SK-N-SH (cell line): Measurements from ENCODE around the gene PLXNA4. TPM values are rescaled to one million over a fixed set of nuclear protein-coding genes. Genes with fewer than 3 reads are reported as not detected.

Experiments used
- CTCF ChIA-PET: fragments of 300-600, 350-600 bp; formaldehyde crosslinking; extraction: SDS; loops from one replicate; lab custom pipeline; 2021; lab: Yijun Ruan, JAX
- POLR2A ChIA-PET: fragments of 350-600 bp; sonication (Branson Sonifier 250); formaldehyde crosslinking; extraction: SDS; loops from one replicate; lab custom pipeline; 2020; ENCODE audit warnings: antibody characterized with exemption, inconsistent platforms; lab: Yijun Ruan, JAX
- DNase-seq: peaks from one replicate; pipeline ENCODE4 v3.0.0; 2012
- H2AFZ ChIP-seq: fragments of 200-600 bp; sonication (generic); 2 replicates; pipeline ENCODE4 v1.8.1; 2016; ENCODE audit warnings: antibody characterized with exemption, mild to moderate bottlenecking, low read depth
- H3F3A ChIP-seq: fragments of 200-600 bp; sonication (generic); replicated peaks from 2 replicates; pipeline ENCODE3; 2016; ENCODE audit warnings: antibody characterized with exemption, mild to moderate bottlenecking; ENCODE audit not compliant: insufficient read depth
- H3K27ac ChIP-seq, 2 experiments: fragments of 200-500 bp in 1 of 2; fragments of 200-600 bp in 1 of 2; sonication (Bioruptor generic) in 1 of 2; sonication (generic), shearing (Covaris generic) in 1 of 2; 2 replicates each; pipeline versions ENCODE4 v1.5.1 to v1.6.1; 2014 to 2016; ENCODE audit warnings: low read depth in 2 of 2, inconsistent platforms in 1 of 2, low read length in 1 of 2, mild to moderate bottlenecking in 1 of 2, mixed read lengths in 1 of 2
- H3K27me3 ChIP-seq: fragments of 200-600 bp; sonication (generic), shearing (Covaris generic); 2 replicates; pipeline ENCODE4 v1.6.1; 2016; ENCODE audit warnings: mixed run types; ENCODE audit not compliant: insufficient read depth
- H3K36me3 ChIP-seq, 2 experiments: fragments of 200-500 bp in 1 of 2; fragments of 200-600 bp in 1 of 2; sonication (Bioruptor generic) in 1 of 2; sonication (generic) in 1 of 2; replicated peaks in 1 of 2; 2 replicates each; pipeline versions ENCODE3 to v1.5.1; 2014 to 2016; ENCODE audit warnings: low read length in 1 of 2, mild to moderate bottlenecking in 1 of 2; ENCODE audit not compliant: insufficient read depth in 2 of 2, control insufficient read depth in 1 of 2
- H3K4me1 ChIP-seq, 2 experiments: fragments of 200-500 bp in 1 of 2; fragments of 200-600 bp in 1 of 2; sonication (Bioruptor generic) in 1 of 2; sonication (generic), shearing (Covaris generic) in 1 of 2; 2 replicates each; pipeline versions ENCODE4 v1.5.1 to v1.6.1; 2014 to 2016; ENCODE audit warnings: low read depth in 1 of 2, low read length in 1 of 2, mixed run types in 1 of 2; ENCODE audit not compliant: insufficient read depth in 2 of 2, control insufficient read depth in 1 of 2
- H3K4me2 ChIP-seq: fragments of 200-600 bp; sonication (generic), shearing (Covaris generic); 2 replicates; pipeline ENCODE4 v1.6.1; 2017; ENCODE audit warnings: mixed run types
- H3K4me3 ChIP-seq, 2 experiments: fragments of 200-500 bp in 1 of 2; fragments of 200-600 bp in 1 of 2; sonication (Bioruptor generic) in 1 of 2; sonication (generic), shearing (Covaris generic) in 1 of 2; 2 replicates each; pipeline versions ENCODE4 v1.5.1 to v1.8.1; 2014 to 2016; ENCODE audit warnings: low read depth in 2 of 2, inconsistent platforms in 1 of 2, low read length in 1 of 2, mild to moderate bottlenecking in 1 of 2, mixed read lengths in 1 of 2, moderate library complexity in 1 of 2
- H3K79me2 ChIP-seq: fragments of 200-600 bp; sonication (generic); 2 replicates; pipeline ENCODE4 v1.8.1; 2017; ENCODE audit warnings: mild to moderate bottlenecking; ENCODE audit not compliant: insufficient read depth
- H3K9ac ChIP-seq: fragments of 200-600 bp; sonication (generic); 2 replicates; pipeline ENCODE4 v1.6.1; 2017; ENCODE audit warnings: mixed run types
- H3K9me2 ChIP-seq: fragments of 200-600 bp; sonication (generic); 2 replicates; pipeline ENCODE4 v1.6.1; 2017; ENCODE audit warnings: mixed run types
- H3K9me3 ChIP-seq: fragments of 200-600 bp; sonication (generic); 2 replicates; pipeline ENCODE4 v1.6.1; 2017; ENCODE audit warnings: mixed run types, mild to moderate bottlenecking, moderate library complexity
- H4K20me1 ChIP-seq: fragments of 200-600 bp; sonication (generic); 2 replicates; pipeline ENCODE4 v1.6.1; 2017; ENCODE audit warnings: mild to moderate bottlenecking, mixed run types; ENCODE audit not compliant: insufficient read depth
- ELF1 ChIP-seq: IDR thresholded peaks from 2 replicates; pipeline ENCODE4 v1.4.0; 2012
- EP300 ChIP-seq, 2 experiments: IDR thresholded peaks; 2 replicates each; pipeline versions ENCODE4 v1.4.0 to v1.6.1; 2012; ENCODE audit warnings: borderline replicate concordance in 1 of 2, low read depth in 1 of 2, low read length in 1 of 2
- FOSL2 ChIP-seq: IDR thresholded peaks from 2 replicates; pipeline ENCODE4 v1.4.0; 2012; ENCODE audit warnings: low read depth, mild to moderate bottlenecking, moderate library complexity, borderline replicate concordance
- FOXJ3 ChIP-seq: sonication (generic); formaldehyde crosslinking; IDR thresholded peaks from 2 replicates; pipeline ENCODE4 v1.5.1; 2020; ENCODE audit warnings: mild to moderate bottlenecking, missing genetic modification reagents
- FOXM1 ChIP-seq: IDR thresholded peaks from 2 replicates; pipeline ENCODE4 v1.4.0; 2012; ENCODE audit warnings: low read depth, mild to moderate bottlenecking
- JUND ChIP-seq: IDR thresholded peaks from 2 replicates; pipeline ENCODE4 v1.4.0; 2012
- MEF2A ChIP-seq: IDR thresholded peaks from 2 replicates; pipeline ENCODE4 v1.4.0; 2012; ENCODE audit warnings: low read depth, borderline replicate concordance
- MXI1 ChIP-seq: IDR thresholded peaks from 2 replicates; pipeline ENCODE4 v1.6.1; 2012; ENCODE audit warnings: mild to moderate bottlenecking, low read depth, low read length, improper control_type of control experiment
- NFIC ChIP-seq: IDR thresholded peaks from 2 replicates; pipeline ENCODE4 v1.4.0; 2012; ENCODE audit warnings: borderline replicate concordance
- PBX3 ChIP-seq: IDR thresholded peaks from 2 replicates; pipeline ENCODE4; 2012
- RAD21 ChIP-seq: IDR thresholded peaks from 2 replicates; pipeline ENCODE4 v1.6.1; 2012; ENCODE audit warnings: mild to moderate bottlenecking, low read length
- RCOR1 ChIP-seq: fragments of 150-350 bp; IDR thresholded peaks from 2 replicates; pipeline ENCODE4 v1.6.1; 2017; ENCODE audit warnings: antibody characterized with exemption, low read length
- RFX5 ChIP-seq: IDR thresholded peaks from 2 replicates; pipeline ENCODE4 v1.6.1; 2012; ENCODE audit warnings: mild to moderate bottlenecking, improper control_type of control experiment, low read length
- RXRA ChIP-seq: IDR thresholded peaks from 2 replicates; pipeline ENCODE4 v1.4.0; 2012; ENCODE audit warnings: low read depth, mild to moderate bottlenecking, borderline replicate concordance
- SMC3 ChIP-seq: IDR thresholded peaks from 2 replicates; pipeline ENCODE4 v1.6.1; 2012; ENCODE audit warnings: low read depth, low read length, improper control_type of control experiment
- TAF1 ChIP-seq: IDR thresholded peaks from 2 replicates; pipeline ENCODE4 v1.6.1; 2012; ENCODE audit warnings: low read depth, mild to moderate bottlenecking, low read length, moderate library complexity, borderline replicate concordance
- TCF12 ChIP-seq: IDR thresholded peaks from 2 replicates; pipeline ENCODE4 v1.4.0; 2012
- USF1 ChIP-seq: IDR thresholded peaks from 2 replicates; pipeline ENCODE4 v1.4.0; 2012; ENCODE audit warnings: low read depth, borderline replicate concordance
- USF2 ChIP-seq: fragments of 150-350 bp; IDR thresholded peaks from 2 replicates; pipeline ENCODE4 v1.6.1; 2017; ENCODE audit warnings: antibody characterized with exemption, low read length, low read depth, borderline replicate concordance
- ZBTB33 ChIP-seq: IDR thresholded peaks from 2 replicates; pipeline ENCODE4 v1.4.0; 2012; ENCODE audit warnings: low read depth, borderline replicate concordance
- WGBS: methylation state at CpG from one replicate; pipeline ENCODE4 v1.1.6; 2017; ENCODE audit warnings: low lambda C conversion rate; 5-methylcytosine and 5-hydroxymethylcytosine counted together
- polyA plus RNA-seq, 3 experiments: library from polyadenylated mRNA; depleted of rRNA; stranded (reverse); fragments of >200 nt; gene quantifications; 2 replicates each; pipeline ENCODE4 v1.2.3, GENCODE V29; 2012
- TF ChIP-seq, protein P1 (sequence below): fragments of 200-600 bp; sonication (generic); IDR thresholded peaks from 2 replicates; pipeline ENCODE4 v1.6.1; 2017; ENCODE audit warnings: antibody characterized with exemption, mild to moderate bottlenecking, moderate library complexity
- TF ChIP-seq, protein P2 (sequence below): fragments of 150-350 bp; IDR thresholded peaks from 2 replicates; pipeline ENCODE4 v1.6.1; 2016; ENCODE audit warnings: mild to moderate bottlenecking, low read depth, low read length

Gene PLXNA4
- polyA plus RNA-seq, 1 of the 3 experiments (the other 2 are of a cell fraction), result 2.4 TPM

GRCh38 chr7:132095111-132095765, 481.0 kb downstream of the PLXNA4 start:
- H3K36me3 ChIP-seq, result peaks cover 0 to 15% of the 10 kb centered on the region in 2 experiments
- H3K4me3 ChIP-seq, result no peak overlapping the region
- H3K27me3 ChIP-seq, result no peaks in the 10 kb centered on the region
- H2AFZ ChIP-seq, result no peak overlapping the region
- H3K79me2 ChIP-seq, result no peaks in the 10 kb centered on the region
- no peak overlapping the region for H3K9ac ChIP-seq
- no peak overlapping the region for H3K27ac ChIP-seq
- no peaks in the 10 kb centered on the region for H4K20me1 ChIP-seq
- TF ChIP-seq RAD21 (no peak), PBX3 (no peak), MXI1 (no peak), TAF1 (no peak), ELF1 (no peak), FOSL2 (no peak)
- TF ChIP-seq, protein P1, sequence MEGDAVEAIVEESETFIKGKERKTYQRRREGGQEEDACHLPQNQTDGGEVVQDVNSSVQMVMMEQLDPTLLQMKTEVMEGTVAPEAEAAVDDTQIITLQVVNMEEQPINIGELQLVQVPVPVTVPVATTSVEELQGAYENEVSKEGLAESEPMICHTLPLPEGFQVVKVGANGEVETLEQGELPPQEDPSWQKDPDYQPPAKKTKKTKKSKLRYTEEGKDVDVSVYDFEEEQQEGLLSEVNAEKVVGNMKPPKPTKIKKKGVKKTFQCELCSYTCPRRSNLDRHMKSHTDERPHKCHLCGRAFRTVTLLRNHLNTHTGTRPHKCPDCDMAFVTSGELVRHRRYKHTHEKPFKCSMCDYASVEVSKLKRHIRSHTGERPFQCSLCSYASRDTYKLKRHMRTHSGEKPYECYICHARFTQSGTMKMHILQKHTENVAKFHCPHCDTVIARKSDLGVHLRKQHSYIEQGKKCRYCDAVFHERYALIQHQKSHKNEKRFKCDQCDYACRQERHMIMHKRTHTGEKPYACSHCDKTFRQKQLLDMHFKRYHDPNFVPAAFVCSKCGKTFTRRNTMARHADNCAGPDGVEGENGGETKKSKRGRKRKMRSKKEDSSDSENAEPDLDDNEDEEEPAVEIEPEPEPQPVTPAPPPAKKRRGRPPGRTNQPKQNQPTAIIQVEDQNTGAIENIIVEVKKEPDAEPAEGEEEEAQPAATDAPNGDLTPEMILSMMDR, result no peak
- TF ChIP-seq, protein P2, sequence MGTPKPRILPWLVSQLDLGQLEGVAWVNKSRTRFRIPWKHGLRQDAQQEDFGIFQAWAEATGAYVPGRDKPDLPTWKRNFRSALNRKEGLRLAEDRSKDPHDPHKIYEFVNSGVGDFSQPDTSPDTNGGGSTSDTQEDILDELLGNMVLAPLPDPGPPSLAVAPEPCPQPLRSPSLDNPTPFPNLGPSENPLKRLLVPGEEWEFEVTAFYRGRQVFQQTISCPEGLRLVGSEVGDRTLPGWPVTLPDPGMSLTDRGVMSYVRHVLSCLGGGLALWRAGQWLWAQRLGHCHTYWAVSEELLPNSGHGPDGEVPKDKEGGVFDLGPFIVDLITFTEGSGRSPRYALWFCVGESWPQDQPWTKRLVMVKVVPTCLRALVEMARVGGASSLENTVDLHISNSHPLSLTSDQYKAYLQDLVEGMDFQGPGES, result no peak
- 68% methylated on average over 5 of the region's 5 CpGs for WGBS
- H3K4me2 ChIP-seq, result no peak overlapping the region
- DNase-seq, result no peak
- ChIA-PET CTCF (interaction anchor here (1.2 to 2.0 kb wide), 2 partner anchors 8 to 25 kb away, joined by 3 to 6 read pairs; no protein-coding TSS in a partner anchor), POLR2A (no interaction called here)
- no peaks in the 10 kb centered on the region for H3K9me2 ChIP-seq
- H3K9me3 ChIP-seq, result no peaks in the 10 kb centered on the region
- no peaks in the 10 kb centered on the region; a peak in 1 of 4 replicates for H3K4me1 ChIP-seq
- no peaks in the 10 kb centered on the region for H3F3A ChIP-seq

DNA sequence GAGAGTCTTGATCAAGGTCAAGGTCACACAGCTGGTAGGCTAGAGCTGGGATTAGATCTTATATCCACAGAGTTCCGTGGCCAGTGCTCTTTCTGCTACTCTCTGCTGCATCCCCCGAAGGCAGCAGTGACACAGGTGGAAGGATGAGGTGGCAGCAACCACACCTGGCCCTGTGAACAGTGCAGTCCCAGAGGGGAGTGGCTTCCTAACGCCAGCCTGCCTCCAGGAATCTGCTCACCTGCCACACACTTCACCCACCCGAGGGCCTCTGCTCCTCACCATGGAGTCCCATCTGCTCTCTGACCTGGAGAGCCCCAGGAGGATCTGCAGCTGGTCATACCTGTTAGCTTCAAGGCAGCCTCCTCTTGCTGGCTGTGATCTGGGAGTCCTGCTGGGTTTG, 484.2 kb downstream of the PLXNA4 start:
- Histone ChIP-seq H3K27me3 (no peaks in the 10 kb centered on the region), H3K27ac (no peak overlapping the region), H3K36me3 (peaks cover 0 to 14% of the 10 kb centered on the region in 2 experiments), H3K4me2 (no peak overlapping the region), H4K20me1 (no peaks in the 10 kb centered on the region), H3K4me1 (no peaks in the 10 kb centered on the region), H3K4me3 (no peak overlapping the region), H3K9ac (no peak overlapping the region), H3K9me2 (no peaks in the 10 kb centered on the region), H3K79me2 (no peaks in the 10 kb centered on the region), H3K9me3 (no peaks in the 10 kb centered on the region), H2AFZ (no peak overlapping the region), H3F3A (no peaks in the 10 kb centered on the region)
- 59% methylated on average over 4 of the region's 4 CpGs for WGBS
- ChIA-PET POLR2A (no interaction called here), CTCF (interaction anchor here (0.9 kb wide), 1 partner anchor 43 kb away, joined by 3 read pairs; no protein-coding TSS in a partner anchor)
- DNase-seq, result no peak
- TF ChIP-seq FOXM1 (no peak), USF1 (no peak), USF2 (no peak), FOXJ3 (no peak), RXRA (no peak), RCOR1 (no peak), ZBTB33 (no peak), ELF1 (no peak), MEF2A (no peak), NFIC (no peak), RFX5 (no peak), EP300 (IDR thresholded peaks at IDR 0.05; ENCODE audit: borderline replicate concordance in 1 of 2, low read depth in 1 of 2, low read length in 1 of 2) (no peak), JUND (no peak), TCF12 (no peak), SMC3 (no peak)
